ENCODE measurements around the gene ARPIN.
"Not testable (repeated sequence)": the region's sequence is repeated elsewhere in the genome, so short reads cannot be mapped to it uniquely, and the experiment has no call there.

DNA sequence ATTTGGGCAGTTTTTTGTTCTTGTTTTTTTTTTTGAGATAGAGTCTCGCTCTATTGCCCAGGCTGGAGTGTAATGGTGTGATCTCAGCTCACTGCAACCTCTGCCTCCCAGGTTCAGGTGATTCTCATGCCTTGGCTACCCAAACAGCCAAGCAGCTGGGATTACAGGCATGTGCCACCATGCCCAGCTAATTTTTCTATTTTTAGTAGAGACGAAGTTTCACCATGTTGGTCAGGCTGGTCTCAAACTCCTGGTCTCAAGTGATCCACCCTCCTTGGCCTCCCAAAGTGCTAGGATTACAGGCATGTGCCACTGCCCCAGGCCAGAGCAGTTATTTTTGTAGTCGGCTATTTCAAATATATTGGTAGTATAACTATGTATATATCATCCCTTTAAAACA, 27.6 kb downstream of the ARPIN start:
- TF ChIP-seq, protein P1, sequence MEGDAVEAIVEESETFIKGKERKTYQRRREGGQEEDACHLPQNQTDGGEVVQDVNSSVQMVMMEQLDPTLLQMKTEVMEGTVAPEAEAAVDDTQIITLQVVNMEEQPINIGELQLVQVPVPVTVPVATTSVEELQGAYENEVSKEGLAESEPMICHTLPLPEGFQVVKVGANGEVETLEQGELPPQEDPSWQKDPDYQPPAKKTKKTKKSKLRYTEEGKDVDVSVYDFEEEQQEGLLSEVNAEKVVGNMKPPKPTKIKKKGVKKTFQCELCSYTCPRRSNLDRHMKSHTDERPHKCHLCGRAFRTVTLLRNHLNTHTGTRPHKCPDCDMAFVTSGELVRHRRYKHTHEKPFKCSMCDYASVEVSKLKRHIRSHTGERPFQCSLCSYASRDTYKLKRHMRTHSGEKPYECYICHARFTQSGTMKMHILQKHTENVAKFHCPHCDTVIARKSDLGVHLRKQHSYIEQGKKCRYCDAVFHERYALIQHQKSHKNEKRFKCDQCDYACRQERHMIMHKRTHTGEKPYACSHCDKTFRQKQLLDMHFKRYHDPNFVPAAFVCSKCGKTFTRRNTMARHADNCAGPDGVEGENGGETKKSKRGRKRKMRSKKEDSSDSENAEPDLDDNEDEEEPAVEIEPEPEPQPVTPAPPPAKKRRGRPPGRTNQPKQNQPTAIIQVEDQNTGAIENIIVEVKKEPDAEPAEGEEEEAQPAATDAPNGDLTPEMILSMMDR (IDR thresholded peaks at IDR 0.05), result not testable (repeated sequence)
- not testable (repeated sequence) for TF ChIP-seq HDAC2 (IDR thresholded peaks at IDR 0.05); POLR2A (IDR thresholded peaks at IDR 0.05; ENCODE audit: low read length)

Measured in A549 (cell line).